22Rv1 (cell line): ENCODE measurements around the gene ZC3HAV1L.

ENCODE experiments used
- H3K27ac ChIP-seq: fragments of 450-650 bp; 2 replicates; pipeline ENCODE4 v1.5.1; 2017
- CTCF ChIP-seq: fragments of 450-650 bp; IDR thresholded peaks from 2 replicates; pipeline ENCODE4 v1.5.1; 2017; ENCODE audit warnings: mild to moderate bottlenecking
- ZFX ChIP-seq: fragments of 450-650 bp; IDR thresholded peaks from 2 replicates; pipeline ENCODE4 v1.6.1; 2017; ENCODE audit warnings: antibody characterized with exemption, borderline replicate concordance

ZC3HAV1L gene

GRCh38 chr7:139051655-139052054 lies 15.8 kb upstream of the ZC3HAV1L start:
- H3K27ac ChIP-seq: no peak overlapping the region

GRCh38 chr7:139049936-139050335 lies 14.1 kb upstream of the ZC3HAV1L start:
- TF ChIP-seq ZFX: no peak
- no peak for TF ChIP-seq CTCF
- H3K27ac ChIP-seq: no peak overlapping the region

More at GRCh38 chr7:139051655-139052054, 15.8 kb upstream of the ZC3HAV1L start:
- no peak for TF ChIP-seq ZFX
- TF ChIP-seq CTCF: no peak

GRCh38 chr7:139049111-139049510 lies 13.3 kb upstream of the ZC3HAV1L start:
- no peak overlapping the region for H3K27ac ChIP-seq
- TF ChIP-seq ZFX: no peak

GRCh38 chr7:139047970-139048369 lies 12.1 kb upstream of the ZC3HAV1L start:
- TF ChIP-seq ZFX (no peak), CTCF (no peak)
- no peak overlapping the region for H3K27ac ChIP-seq

- no peak overlapping the region for H3K27ac ChIP-seq
- TF ChIP-seq CTCF: no peak
- TF ChIP-seq ZFX: no peak
Measured at GRCh38 chr7:139046143-139046542, 10.3 kb upstream of the ZC3HAV1L start.

GRCh38 chr7:139044813-139045794 lies 9.3 kb upstream of the ZC3HAV1L start:
- TF ChIP-seq ZFX (no peak), CTCF (no peak)
- H3K27ac ChIP-seq: no peak overlapping the region

- TF ChIP-seq ZFX: no peak
- TF ChIP-seq CTCF: no peak
- no peak overlapping the region for H3K27ac ChIP-seq
Measured at GRCh38 chr7:139043823-139044812, 8.3 kb upstream of the ZC3HAV1L start.
